Right lung (tissue), 5 donors: ENCODE data around the gene PGA3. TPM values are rescaled to one million over a fixed set of nuclear protein-coding genes. Genes with fewer than 3 reads are reported as not detected.
"Not testable (repeated sequence)": the region's sequence is repeated elsewhere in the genome, so short reads cannot be mapped to it uniquely, and the experiment has no call there.

ENCODE experiments used
- DNase-seq, 2 donors: peaks; one replicate each; pipeline ENCODE4 v3.0.0-alpha.2; 2013
- polyA plus RNA-seq, 5 donors: library from polyadenylated mRNA; unstranded; fragments of 120-200 nt; gene quantifications; one replicate each; pipeline versions ENCODE4 v1.2.1 to v1.2.3, GENCODE V29; 2013; ENCODE audit warnings: inconsistent platforms in 1 of 5, low replicate concordance in 1 of 5; ENCODE audit not compliant: insufficient read length in 5 of 5, insufficient read depth in 1 of 5

The PGA3 gene
- polyA plus RNA-seq, 5 donors: 0.10 to 0.26 (median 0.13) TPM

DNA sequence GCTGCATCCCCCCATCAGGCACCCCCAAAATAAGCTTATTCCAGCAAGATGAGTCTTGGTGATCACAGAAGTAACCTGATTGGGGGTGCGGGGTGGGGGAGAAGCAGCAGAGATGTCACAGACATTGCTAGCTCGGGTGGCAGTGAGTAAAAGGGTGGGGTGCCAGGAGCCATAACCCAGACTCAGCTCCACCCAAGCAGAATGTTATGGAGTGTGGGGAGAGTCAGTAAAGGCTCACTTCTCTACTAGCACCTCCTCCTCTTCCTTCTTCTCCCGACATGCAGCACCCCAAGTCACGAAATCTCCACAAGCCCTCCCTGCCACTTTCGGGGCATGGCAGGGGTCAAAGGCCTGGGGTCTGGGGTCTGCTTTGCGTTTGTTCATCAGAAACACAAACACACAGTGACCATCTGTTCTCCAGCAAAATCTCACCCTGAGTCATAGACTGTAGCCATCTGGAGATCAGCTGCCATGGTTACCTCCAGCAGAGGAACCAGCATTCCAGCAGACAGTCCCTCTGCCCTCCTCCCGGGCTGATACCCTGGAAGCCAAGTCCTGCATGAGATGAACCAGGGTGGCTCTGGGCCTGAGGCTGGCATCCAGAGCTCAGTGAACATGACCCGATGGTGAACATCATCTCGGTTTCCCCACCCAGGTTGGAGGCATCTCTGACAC, 4.5 kb downstream of the PGA3 start:
- DNase-seq: not testable (repeated sequence)

- DNase-seq: not testable (repeated sequence)
Observed at GRCh38 chr11:61210629-61211028, 7.3 kb downstream of the PGA3 start.

- DNase-seq: not testable (repeated sequence)
Observed at GRCh38 chr11:61211327-61211952, 8.1 kb downstream of the PGA3 start.

- not testable (repeated sequence) for DNase-seq
Observed at GRCh38 chr11:61212202-61212601, 8.9 kb downstream of the PGA3 start.

- not testable (repeated sequence) for DNase-seq
Observed at GRCh38 chr11:61213711-61214324, 10.5 kb downstream of the PGA3 start.

DNA sequence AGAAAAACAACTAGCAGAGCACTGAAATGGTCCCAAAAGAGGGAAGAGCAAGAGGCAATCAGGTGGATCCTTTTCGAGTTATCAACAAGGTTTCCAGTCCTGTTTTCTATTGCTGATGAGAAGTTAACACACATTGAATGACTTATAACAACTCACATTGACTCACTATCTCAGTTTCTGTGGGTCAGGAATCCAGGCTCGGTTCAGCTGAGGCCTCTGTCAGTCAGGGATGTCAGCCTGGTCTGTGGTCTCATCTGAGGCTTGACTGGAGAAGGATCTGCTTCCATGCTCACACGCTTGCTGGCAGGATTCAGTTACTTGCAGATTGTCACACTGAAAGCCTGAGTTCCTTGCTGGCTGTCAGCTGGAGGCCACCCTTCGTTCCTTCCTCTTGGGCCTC, 15.0 kb downstream of the PGA3 start:
- not testable (repeated sequence) for DNase-seq

DNA sequence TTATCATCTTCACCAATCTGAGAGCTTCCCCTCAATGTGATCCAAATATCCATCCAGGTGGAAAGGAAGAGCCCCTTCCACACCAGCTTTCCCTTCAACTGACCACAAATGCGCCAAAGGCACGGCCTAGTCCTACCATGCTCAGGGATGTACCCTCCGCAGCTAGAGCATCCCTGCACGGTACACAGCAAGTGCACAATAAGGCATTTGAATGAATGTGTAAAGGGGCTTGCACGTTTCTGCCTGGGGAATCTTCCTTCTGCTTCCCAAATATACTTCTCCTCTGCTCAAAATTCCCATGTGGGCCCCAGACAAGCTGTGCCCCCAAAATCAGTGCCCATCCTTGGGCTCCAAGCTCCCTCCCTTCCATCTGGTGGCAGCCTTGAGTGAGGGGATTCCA, 15.7 kb downstream of the PGA3 start:
- not testable (repeated sequence) for DNase-seq

DNA sequence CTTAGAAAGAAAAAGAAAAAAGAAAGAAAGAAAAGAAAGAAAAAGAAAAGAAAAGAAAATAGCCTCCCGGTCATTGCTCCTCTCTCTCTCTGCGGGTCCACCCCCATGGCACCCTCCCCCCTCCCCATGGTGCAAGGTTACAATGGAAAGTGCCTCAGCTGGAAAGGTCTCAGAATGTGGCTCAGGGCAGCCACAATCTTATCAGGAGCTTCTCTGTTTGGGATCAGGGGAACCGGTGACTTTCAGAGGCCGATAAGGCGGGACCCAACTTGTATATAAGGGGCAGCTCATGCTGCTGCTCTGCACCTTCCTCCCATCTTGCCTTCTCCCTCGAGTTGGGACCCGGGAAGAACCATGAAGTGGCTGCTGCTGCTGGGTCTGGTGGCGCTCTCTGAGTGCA, 18.7 kb downstream of the PGA3 start, which contains the start of gene PGA4:
TSS of gene PGA4 (plus strand) at position 301 of the 400 bp plus-strand sequence. CDS start at position 355, 54 bp downstream.
- not testable (repeated sequence) for DNase-seq

GRCh38 chr11:61222692-61223091, 19.4 kb downstream of the PGA3 start:
- not testable (repeated sequence) for DNase-seq

GRCh38 chr11:61226457-61227137, 23.3 kb downstream of the PGA3 start:
- not testable (repeated sequence) for DNase-seq

DNA sequence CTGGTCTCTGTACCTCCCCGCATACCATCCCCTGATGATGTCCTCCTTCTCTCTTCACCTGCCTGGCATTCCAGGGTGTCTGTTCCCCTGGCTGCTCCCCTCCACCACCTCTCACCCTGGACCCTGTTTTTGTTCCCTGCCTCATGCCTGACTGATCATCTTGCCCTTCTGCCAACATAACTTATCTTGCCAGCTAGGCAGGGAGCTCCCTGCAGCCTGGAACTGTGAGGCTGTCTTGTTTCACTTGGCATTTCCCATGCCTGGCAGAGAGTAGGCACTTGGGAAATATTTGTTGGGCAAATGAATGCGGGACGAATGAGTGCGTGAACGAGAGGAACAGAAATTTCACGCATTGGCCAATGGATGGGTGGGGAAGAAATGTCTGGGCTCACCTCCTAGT, 26.1 kb downstream of the PGA3 start:
- not testable (repeated sequence) for DNase-seq

- not testable (repeated sequence) for DNase-seq
Observed at GRCh38 chr11:61231033-61231432, 27.7 kb downstream of the PGA3 start.

- not testable (repeated sequence) for DNase-seq
Observed at GRCh38 chr11:61231585-61231984, 28.3 kb downstream of the PGA3 start.

- not testable (repeated sequence) for DNase-seq
Observed at GRCh38 chr11:61232548-61233145, 29.3 kb downstream of the PGA3 start.

GRCh38 chr11:61237130-61237529, 33.8 kb downstream of the PGA3 start:
- DNase-seq: not testable (repeated sequence)

DNA sequence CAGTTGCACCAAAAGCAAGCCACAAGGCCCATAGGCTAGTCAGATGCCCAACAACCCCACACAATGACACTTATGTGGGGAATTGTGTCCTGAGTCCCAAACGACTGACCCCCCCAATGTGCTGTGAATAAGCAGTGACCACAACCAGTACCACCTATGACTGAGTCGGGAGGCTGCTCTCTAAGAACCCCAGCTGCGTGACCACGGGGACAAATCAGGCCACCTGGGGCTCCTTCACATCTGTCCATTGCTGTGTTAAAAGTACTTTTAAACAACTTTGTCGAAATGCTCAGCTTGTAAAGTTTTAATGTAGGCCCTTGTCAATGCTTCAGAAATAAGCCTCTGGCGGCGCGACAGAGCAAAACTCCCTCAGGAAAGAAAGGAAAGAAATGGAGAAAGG, 37.0 kb downstream of the PGA3 start:
- DNase-seq: not testable (repeated sequence)

- not testable (repeated sequence) for DNase-seq
Observed at GRCh38 chr11:61240875-61241274, 37.6 kb downstream of the PGA3 start, which contains the start of gene PGA5. Gene PGA5 (plus strand): TSS chr11:61241175. CDS start chr11:61241227, 52 bp downstream.

DNA sequence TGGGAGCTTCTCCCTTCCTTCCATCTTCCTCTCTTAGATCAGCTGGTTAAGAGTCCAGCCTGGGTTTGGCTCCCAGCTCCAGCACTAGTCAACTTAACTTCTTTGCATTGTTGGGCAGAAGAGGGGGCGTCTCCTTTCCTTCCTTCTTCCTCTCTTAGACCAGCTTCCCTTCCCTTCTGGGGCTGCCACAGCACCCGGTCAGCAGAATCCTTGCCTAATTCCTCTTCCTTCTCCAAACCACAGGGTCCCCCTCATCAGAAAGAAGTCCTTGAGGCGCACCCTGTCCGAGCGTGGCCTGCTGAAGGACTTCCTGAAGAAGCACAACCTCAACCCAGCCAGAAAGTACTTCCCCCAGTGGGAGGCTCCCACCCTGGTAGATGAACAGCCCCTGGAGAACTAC, 38.2 kb downstream of the PGA3 start:
- not testable (repeated sequence) for DNase-seq

GRCh38 chr11:61245284-61245964, 42.1 kb downstream of the PGA3 start:
- DNase-seq: not testable (repeated sequence)

- DNase-seq: not testable (repeated sequence)
Observed at GRCh38 chr11:61248071-61248470, 44.8 kb downstream of the PGA3 start.

DNA sequence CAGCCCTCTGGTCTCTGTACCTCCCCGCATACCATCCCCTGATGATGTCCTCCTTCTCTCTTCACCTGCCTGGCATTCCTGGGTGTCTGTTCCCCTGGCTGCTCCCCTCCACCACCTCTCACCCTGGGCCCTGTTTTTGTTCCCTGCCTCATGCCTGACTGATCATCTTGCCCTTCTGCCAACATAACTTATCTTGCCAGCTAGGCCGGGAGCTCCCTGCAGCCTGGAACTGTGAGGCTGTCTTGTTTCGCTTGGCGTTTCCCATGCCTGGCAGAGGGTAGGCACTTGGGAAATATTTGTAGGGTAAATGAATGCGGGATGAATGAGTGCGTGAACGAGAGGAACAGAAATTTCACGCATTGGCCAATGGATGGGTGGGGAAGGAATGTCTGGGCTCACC, 45.9 kb downstream of the PGA3 start:
- not testable (repeated sequence) for DNase-seq
